EH (cell line): ENCODE results near the gene ELOVL5.
"Not testable (repeated sequence)": the region's sequence is repeated elsewhere in the genome, so short reads cannot be mapped to it uniquely, and the experiment has no call there.

Experiments
- DNase-seq: peaks from one replicate; pipeline ENCODE4 v3.0.0-alpha.2; 2015; ENCODE audit warnings: low read depth

ELOVL5 gene

GRCh38 chr6:53304953-53305352 is 43.8 kb downstream of the ELOVL5 start:
- not testable (repeated sequence) for DNase-seq

DNA sequence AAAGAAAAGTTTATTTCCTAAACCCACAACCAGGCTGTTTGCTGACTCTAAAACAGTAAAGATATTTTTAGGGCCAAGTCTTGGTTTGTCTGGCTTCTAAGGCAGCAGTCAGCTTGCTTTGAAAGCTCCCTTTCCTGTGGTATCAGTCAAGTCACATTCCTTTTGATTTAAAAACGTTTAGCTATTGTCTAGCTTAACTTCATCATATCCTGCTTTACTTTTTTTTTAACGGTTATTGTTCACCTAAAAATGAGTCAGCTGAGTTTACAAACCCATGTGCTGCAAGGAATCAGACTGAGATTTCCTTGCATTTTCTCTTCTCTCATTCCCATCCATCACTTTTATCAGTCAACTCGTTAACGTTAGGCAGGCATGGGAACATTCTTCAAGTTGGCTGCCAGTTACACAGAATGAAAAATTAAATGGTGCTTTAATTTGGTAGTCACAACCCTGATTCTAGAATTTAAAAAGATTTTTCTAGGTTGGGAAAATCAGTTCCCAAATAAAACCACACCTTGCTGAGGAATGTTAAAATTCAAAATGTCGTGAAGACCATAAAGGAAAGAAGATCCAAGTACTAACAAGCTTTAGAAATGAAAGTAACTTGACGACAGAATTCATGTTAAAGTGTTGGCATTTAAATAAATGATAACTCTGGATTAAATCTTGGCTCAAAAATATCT is 45.9 kb downstream of the ELOVL5 start:
- DNase-seq = peak; percentile 85

DNA sequence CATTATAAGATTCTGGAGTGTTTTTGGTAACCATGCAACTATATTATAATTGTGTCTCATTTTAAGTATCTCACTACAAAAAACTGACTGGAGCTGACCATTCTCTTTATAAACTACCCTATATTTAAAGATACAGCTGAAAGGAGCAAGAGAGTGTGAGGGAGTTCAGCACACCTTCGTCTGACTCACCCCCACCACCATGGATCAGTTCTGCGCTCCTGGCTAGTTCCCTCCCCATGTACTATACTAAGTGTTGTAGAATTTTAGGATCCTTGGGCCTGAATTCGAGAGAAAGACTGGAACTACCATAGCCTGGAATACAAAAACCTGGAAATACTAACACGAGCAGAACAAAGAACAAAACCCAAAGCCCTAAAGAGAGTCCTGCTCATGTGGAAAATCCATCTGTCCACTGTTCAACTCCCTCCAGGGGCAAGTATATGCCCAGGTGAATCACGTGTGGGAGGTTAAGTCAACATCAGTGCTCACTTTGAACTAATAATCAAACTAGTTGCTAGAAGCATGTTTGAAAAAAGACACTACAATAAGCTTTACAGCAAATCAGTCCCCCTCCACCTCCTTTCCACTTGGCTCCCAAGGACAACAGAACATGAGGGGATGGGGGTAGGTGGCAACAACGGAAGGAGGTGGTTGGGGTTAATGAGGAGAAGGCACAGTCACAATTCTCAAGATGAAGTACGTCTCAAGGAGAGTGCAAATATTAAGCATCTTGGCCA is 46.8 kb downstream of the ELOVL5 start:
- DNase-seq = no peak

DNA sequence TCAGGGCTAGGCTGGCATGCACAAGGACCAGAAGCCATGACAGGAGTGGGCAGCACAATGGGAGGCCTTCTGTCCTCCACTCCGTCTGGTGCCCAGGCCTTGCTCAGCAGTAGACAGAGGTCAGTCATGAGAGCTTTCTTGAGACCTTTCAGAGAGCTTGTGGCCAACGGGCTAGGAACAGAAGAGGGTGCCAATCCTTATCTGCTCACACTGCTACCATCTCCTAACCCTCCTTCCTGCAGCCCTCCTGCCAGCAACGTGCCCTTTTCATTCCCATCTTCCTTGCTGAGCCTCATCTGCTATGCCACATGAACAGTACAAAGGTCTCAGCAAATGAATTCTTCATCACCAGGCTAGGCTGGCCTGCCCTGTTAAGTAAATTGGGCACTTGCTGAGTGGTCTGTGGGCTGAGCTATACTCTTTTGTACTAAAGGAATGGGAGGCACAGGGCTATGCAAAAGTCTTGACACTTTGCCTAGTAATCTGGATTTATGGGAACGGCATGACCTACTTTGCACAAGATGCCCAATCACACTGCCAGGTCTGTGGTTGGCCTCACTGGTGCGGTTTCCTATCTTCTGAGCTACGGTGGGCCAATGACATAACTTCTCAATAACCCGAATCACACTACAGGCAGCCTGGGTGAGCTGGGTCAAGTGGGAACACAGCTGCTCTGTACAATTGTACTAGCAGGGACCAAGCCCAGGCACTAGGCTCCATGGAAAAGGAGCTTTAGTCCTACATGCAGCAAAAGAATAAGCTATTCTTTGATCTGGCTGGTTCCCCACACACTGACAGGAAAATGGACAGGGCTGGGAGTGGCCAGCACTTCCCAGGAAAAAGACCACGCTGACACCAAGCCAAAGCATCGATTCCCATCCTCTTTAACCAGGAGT is 47.8 kb downstream of the ELOVL5 start:
- peak; percentile 38 for DNase-seq

- DNase-seq = no peak
Observed at GRCh38 chr6:53299331-53300005, 49.3 kb downstream of the ELOVL5 start.

GRCh38 chr6:53297004-53297403 is 51.7 kb downstream of the ELOVL5 start:
- no peak for DNase-seq

- DNase-seq = no peak
Observed at GRCh38 chr6:53295176-53295575, 53.6 kb downstream of the ELOVL5 start.

DNA sequence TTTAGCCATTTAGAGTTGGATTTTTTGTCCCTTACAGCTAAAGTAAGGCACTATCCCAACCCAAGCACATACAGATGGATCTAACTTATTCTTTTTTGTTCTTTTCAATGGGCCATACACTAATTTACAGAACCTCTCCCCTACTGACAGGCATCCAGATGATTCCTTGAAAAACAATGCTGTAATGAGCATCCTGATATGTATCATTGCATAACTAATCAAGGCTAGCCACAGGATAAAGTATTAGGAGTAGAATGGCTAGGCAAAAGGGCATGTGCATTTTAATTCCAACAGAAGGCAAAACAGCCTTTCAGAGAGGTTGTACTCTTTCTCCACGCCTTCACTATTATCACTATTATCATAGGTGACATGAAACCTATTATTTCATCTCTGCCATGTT is 54.1 kb downstream of the ELOVL5 start:
- DNase-seq = peak; percentile 41

DNA sequence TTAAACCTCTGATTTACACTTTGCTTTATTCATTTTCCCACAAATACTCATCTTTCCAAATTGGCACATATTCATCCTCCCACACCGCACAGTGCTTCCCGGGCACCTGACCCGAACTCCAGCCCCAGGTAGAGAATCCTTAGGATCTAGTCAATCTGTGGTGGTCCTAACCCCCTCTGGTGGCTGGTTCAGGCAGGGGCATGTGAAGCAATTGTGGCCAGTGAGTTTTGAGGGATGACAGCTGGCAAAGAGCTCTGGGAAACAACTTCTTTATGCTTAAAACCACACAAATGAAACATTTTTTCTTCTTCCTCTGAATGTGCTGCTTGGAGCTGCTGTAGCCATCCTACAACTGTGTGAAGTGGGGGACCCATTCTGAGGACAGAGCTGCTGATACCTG is 54.7 kb downstream of the ELOVL5 start:
- DNase-seq = peak; percentile 28

DNA sequence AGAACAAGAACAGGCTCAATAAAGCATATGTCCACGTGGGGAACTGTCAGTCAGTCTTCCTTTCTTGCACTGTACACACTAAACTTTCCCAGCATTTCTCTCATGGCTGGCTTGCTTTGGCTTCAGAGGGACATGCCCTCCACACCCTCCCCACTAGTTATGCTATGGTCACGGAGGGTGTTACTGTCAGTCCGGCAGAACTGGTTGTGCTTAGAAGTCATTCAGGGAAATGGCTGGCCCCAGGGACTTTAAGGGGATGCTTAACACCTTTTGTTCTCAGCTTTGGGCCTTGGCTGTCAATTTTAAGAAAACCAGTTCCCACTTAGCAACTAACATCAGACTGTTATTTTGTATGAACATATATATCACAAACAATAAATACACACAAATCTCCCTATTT is 55.1 kb downstream of the ELOVL5 start:
- no peak for DNase-seq

GRCh38 chr6:53290537-53291510 is 57.9 kb downstream of the ELOVL5 start:
- DNase-seq = no peak

DNA sequence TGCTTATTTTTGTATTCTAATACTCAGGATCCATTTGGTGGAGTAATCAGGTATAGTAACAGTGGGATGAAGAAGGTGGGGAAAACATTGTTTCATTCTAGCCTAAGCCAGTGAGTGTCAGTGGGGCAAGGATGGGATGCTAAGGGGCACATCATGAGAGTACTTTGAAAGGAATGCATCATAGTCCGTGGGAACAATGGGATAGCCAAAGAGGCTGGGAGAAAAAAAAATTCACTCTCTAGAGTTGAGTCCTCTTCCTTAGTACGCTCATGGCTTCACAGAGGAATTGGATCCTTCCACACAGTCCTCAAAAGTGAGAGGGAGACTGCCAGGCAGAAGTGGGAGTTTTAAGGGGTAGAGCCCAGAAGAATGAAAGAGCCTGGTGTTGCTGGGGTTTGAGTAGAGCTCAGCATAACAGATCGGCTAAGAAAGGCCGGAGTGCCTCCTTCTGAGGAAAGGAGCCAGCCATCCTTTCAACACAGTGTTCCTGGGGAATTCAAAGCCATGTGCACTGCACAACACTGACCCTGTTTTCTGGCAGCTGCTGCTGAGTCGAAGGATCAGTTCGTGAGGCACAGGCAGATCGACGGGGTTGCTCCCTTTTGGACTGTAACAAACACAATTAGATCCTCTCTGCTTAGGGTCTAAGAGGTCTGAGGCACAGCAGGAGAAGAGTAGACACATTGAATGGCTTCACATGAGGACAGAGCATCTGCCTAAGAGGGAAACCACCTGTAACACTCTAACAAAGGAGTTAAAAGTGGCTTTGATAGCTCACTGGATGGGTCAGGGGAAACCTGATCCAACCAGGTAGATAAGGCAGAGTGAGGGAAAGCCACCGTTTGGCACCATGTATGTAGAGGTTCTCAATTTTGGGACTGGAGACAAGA is 61.2 kb downstream of the ELOVL5 start:
- peak; percentile 40 for DNase-seq

DNA sequence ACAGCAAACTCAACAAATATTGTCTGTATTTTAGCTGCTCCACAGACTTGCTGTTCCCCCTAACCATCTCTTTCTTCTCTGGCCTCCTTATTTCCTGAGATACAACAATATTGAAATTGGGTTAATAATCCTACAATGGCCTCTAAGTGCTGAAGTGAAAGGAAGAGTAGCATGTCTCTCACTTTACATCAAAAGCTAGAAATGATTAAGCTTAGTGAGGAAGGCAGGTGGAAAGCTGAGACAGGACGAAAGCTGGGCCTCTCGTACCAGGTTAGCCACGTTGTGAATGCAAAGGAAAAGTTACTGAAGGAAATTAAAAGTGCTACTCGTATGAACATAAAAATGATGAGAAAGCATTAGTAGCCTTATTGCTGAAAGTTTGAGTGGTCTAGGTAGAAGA is 63.8 kb downstream of the ELOVL5 start:
- no peak for DNase-seq

GRCh38 chr6:53282741-53283140 is 66.0 kb downstream of the ELOVL5 start:
- peak; percentile 65 for DNase-seq

- peak; percentile 52 for DNase-seq
Observed at GRCh38 chr6:53282234-53282633, 66.5 kb downstream of the ELOVL5 start.

GRCh38 chr6:53281518-53282215 is 67.1 kb downstream of the ELOVL5 start:
- DNase-seq = no peak

DNA sequence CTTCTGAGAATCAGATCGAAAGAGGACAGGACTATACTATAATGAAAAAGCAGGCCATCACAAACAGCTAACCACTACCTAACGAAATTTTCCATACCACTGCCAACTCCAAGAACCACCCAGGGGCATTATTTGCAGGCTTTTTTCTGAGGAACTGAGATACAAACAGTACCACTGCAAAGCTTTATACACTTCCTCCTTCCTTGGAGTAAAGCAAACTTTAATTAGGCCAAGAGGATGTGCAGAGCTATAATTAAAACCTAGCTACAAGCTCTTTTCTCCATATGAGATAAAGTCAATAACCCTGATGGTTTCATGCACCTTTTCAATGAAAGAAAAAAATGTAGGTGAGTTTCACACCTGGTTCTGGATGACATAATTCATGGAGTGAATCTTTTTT is 68.5 kb downstream of the ELOVL5 start:
- DNase-seq = no peak

DNA sequence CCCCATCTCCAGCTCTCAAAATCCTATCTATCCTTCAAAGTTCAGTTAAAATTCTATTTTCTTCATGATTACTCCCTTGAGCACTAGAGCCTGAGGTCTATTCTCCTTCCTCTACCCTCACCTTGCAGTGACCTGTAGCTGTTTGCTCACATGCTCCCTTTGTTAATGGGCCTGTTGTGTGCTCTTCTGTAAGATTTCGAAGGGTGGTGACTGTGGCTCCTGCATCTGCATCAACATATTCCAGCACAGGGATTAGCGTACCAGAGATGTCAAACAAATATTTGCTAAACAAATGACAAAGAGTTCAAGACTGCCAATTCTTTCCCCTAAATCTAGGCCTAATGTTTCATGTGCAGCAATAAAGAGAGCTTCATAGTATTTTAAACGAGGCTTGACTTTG is 69.5 kb downstream of the ELOVL5 start:
- DNase-seq = no peak

DNA sequence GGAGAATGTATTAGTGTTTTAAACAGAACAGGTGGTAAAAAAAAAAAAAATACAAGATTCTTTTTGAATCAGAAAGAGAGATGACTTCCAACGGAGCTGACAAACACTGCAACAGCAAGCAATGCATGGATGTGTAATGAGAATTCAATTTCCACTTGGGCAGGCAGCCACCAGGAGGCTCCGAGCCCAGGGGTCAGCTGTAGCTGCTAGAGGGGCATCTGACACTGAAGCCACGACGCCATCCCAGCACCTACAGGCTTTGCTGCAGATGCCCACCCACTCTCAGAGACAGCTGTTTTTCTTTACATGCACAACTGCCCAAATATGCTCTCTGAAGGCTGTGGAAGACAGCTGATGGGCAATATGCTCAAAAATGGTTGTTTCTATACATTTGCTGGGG is 75.4 kb downstream of the ELOVL5 start:
- DNase-seq = no peak
